PC-9 (cell line): ENCODE results near the gene WFDC5. TPM values are rescaled to one million over a fixed set of nuclear protein-coding genes. Genes with fewer than 3 reads are reported as not detected.
"Not testable (repeated sequence)": the region's sequence is repeated elsewhere in the genome, so short reads cannot be mapped to it uniquely, and the experiment has no call there.

Experiments
- BruUV-seq: library from RNA; stranded (reverse); fragments of 400-500 nt; replicated peaks from 2 replicates; lab custom pipeline; 2021; lab: Mats Ljungman, UMichigan
- CTCF ChIA-PET: fragments of 300-600 bp; sonication (Branson Sonifier 250); formaldehyde crosslinking; loops from one replicate; lab custom pipeline; 2022; ENCODE audit warnings: antibody characterized with exemption; lab: Charles Lee
- POLR2A ChIA-PET: fragments of 300-600 bp; sonication (Branson Sonifier 250); formaldehyde crosslinking; loops from one replicate; lab custom pipeline; 2022; ENCODE audit warnings: antibody characterized with exemption; ENCODE audit not compliant: unreplicated experiment; lab: Charles Lee
- DNase-seq, 2 experiments: peaks; one replicate each; pipeline versions ENCODE4 v3.0.0 to v3.0.0-alpha.2; 2015 to 2022; ENCODE audit warnings: mixed read lengths in 1 of 2
- H2AFZ ChIP-seq: fragments of 200-600 bp; sonication (generic); 2 replicates; pipeline ENCODE4 v1.8.1; 2017; ENCODE audit warnings: antibody characterized with exemption
- H3F3A ChIP-seq: fragments of 200-600 bp; sonication (generic); 2 replicates; pipeline ENCODE4 v1.8.1; 2017; ENCODE audit warnings: antibody characterized with exemption, mild to moderate bottlenecking, low read depth; ENCODE audit not compliant: insufficient read depth
- H3K27ac ChIP-seq: fragments of 200-600 bp; sonication (generic); 2 replicates; pipeline ENCODE4 v1.6.1; 2016; ENCODE audit warnings: mixed run types
- H3K27me3 ChIP-seq: fragments of 200-600 bp; sonication (generic); 2 replicates; pipeline ENCODE4 v1.6.1; 2016; ENCODE audit warnings: low read depth, mixed run types; ENCODE audit not compliant: insufficient read depth
- H3K36me3 ChIP-seq: fragments of 200-600 bp; sonication (generic); 2 replicates; pipeline ENCODE4 v1.6.1; 2016; ENCODE audit warnings: low read depth, mixed run types
- H3K4me1 ChIP-seq: fragments of 200-600 bp; sonication (generic); replicated peaks from 2 replicates; pipeline ENCODE4 v1.6.1; 2016; ENCODE audit warnings: mixed run types; ENCODE audit not compliant: insufficient read depth
- H3K4me2 ChIP-seq: fragments of 200-600 bp; sonication (generic); 2 replicates; pipeline ENCODE4 v1.6.1; 2017; ENCODE audit warnings: mixed run types
- H3K4me3 ChIP-seq: fragments of 200-600 bp; sonication (generic); 2 replicates; pipeline ENCODE4 v1.6.1; 2016; ENCODE audit warnings: mixed run types
- H3K79me2 ChIP-seq: fragments of 200-600 bp; sonication (generic); 2 replicates; pipeline ENCODE4 v1.6.1; 2017; ENCODE audit warnings: low read depth, mixed run types
- H3K9me2 ChIP-seq: fragments of 200-600 bp; sonication (generic); 2 replicates; pipeline ENCODE4 v1.8.1; 2017; ENCODE audit warnings: mild to moderate bottlenecking; ENCODE audit not compliant: insufficient read depth
- H3K9me3 ChIP-seq: fragments of 200-600 bp; sonication (generic); 2 replicates; pipeline ENCODE4 v1.8.1; 2016; ENCODE audit warnings: low read depth; ENCODE audit not compliant: insufficient read depth
- H4K20me1 ChIP-seq: fragments of 200-600 bp; sonication (generic); 2 replicates; pipeline ENCODE4 v1.8.1; 2017; ENCODE audit not compliant: insufficient read depth
- CTCF ChIP-seq: fragments of 200-600 bp; sonication (generic); conservative IDR thresholded peaks from 2 replicates; pipeline ENCODE4 v1.6.1; 2017; ENCODE audit warnings: mixed run types, antibody characterized with exemption, mild to moderate bottlenecking, moderate library complexity
- EZH2 ChIP-seq: fragments of 200-600 bp; sonication (generic); IDR thresholded peaks from 2 replicates; pipeline ENCODE4 v1.8.0; 2017; ENCODE audit warnings: antibody characterized with exemption, low read depth
- intact Hi-C: fragments of 100-400 bp; cut with micrococcal nuclease; formaldehyde crosslinking; loops from one replicate; pipeline ENCODE4 v1.10.0; 2022; ENCODE audit not compliant: unreplicated experiment
- total RNA-seq: library from RNA; stranded (reverse); gene quantifications from 2 replicates; pipeline ENCODE4 v1.2.3, GENCODE V29; 2021

WFDC5 gene
- total RNA-seq, 1 experiment from 2014 or later: not detected

DNA sequence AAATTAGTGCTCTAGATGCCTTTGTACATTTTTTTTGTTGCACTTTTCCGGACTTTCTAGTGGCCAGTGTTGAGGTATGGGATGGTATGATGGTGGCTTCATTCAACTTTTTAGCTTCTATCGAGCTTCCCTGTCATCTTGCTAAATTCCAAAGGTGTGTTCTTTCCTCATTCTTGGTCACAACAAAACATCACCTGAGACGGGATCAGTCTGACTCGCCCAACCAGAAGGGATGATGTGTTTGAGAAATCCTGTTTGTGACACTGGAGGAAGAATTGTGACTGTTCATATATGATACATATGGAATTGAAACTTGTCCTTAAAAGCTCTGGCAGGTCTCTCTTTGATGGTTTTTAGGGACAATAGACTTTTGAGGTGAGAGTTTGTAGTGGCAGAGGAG lies 47.9 kb downstream of the WFDC5 start:
- CTCF ChIA-PET: interaction anchor here (0.7 to 1.0 kb wide), 2 partner anchors 23 to 45 kb away, joined by 4 read pairs; no protein-coding TSS in a partner anchor
- no peak for TF ChIP-seq CTCF
- no peak for TF ChIP-seq EZH2
- intact Hi-C loops: loop anchor here (1.0 to 2.0 kb wide), 2 partner anchors 54 to 187 kb away; partner anchors contain the start of gene SLPI

GRCh38 chr20:45066372-45066771 lies 48.6 kb downstream of the WFDC5 start:
- intact Hi-C loops: loop anchor here (2.0 kb wide), 1 partner anchor 54 kb away; no protein-coding TSS in a partner anchor
- ChIA-PET CTCF (interaction anchor here (0.6 kb wide), 1 partner anchor 954 kb away, joined by 3 read pairs; no protein-coding TSS in a partner anchor), POLR2A (interaction anchor here (0.6 kb wide), 1 partner anchor 293 kb away, joined by 3 read pairs; no protein-coding TSS in a partner anchor)
- Histone ChIP-seq H2AFZ (no peak overlapping the region), H3K9me2 (no peaks in the 10 kb centered on the region), H3F3A (peaks cover 41% of the 10 kb centered on the region), H3K4me1 (peaks cover 35% of the 10 kb centered on the region), H4K20me1 (no peaks in the 10 kb centered on the region), H3K27me3 (no peaks in the 10 kb centered on the region), H3K79me2 (peaks cover 29% of the 10 kb centered on the region), H3K36me3 (peaks cover 11% of the 10 kb centered on the region), H3K4me2 (peak overlapping the region; percentile 41), H3K9me3 (peaks cover 16% of the 10 kb centered on the region; the same call in 1 of the 2 replicates), H3K27ac (peak overlapping the region; percentile 72), H3K4me3 (no peak overlapping the region)
- DNase-seq: no peak
- BruUV-seq: no TSS peak
- TF ChIP-seq CTCF (no peak), EZH2 (no peak)

More for the DNA sequence above, 47.9 kb downstream of the WFDC5 start:
- Histone ChIP-seq H4K20me1 (no peaks in the 10 kb centered on the region), H3K4me1 (peaks cover 35% of the 10 kb centered on the region), H3K9me2 (no peaks in the 10 kb centered on the region), H3K27ac (peak overlapping the region; percentile 72), H3F3A (peaks cover 40% of the 10 kb centered on the region), H3K27me3 (no peaks in the 10 kb centered on the region), H2AFZ (no peak overlapping the region), H3K4me3 (no peak overlapping the region), H3K4me2 (peak overlapping the region; percentile 41), H3K36me3 (peaks cover 11% of the 10 kb centered on the region), H3K9me3 (peaks cover 14% of the 10 kb centered on the region; the same call in 1 of the 2 replicates), H3K79me2 (peaks cover 27% of the 10 kb centered on the region)
- peak; percentile 51 to 91 for DNase-seq
- no TSS peak for BruUV-seq
- POLR2A ChIA-PET: interaction anchor here (0.7 kb wide), 2 partner anchors 104 to 1318 kb away, joined by 3 to 6 read pairs; no protein-coding TSS in a partner anchor

- POLR2A ChIA-PET: no interaction called here
- no peak overlapping the region for H3K4me2 ChIP-seq
- peaks cover 27% of the 10 kb centered on the region for H3K79me2 ChIP-seq
- CTCF ChIA-PET: interaction anchor here (0.6 kb wide), 1 partner anchor 237 kb away, joined by 3 read pairs; no protein-coding TSS in a partner anchor
- H3K4me3 ChIP-seq: no peak overlapping the region
- H4K20me1 ChIP-seq: no peaks in the 10 kb centered on the region
- peaks cover 11% of the 10 kb centered on the region for H3K36me3 ChIP-seq
- 0 out of 2 replicates have a peak, but pooled peaks cover 11% of the 10 kb centered on the region for H3K9me3 ChIP-seq
- DNase-seq: no peak
- no TSS peak for BruUV-seq
- H2AFZ ChIP-seq: no peak overlapping the region
- no peaks in the 10 kb centered on the region for H3K9me2 ChIP-seq
- peaks cover 37% of the 10 kb centered on the region for H3K4me1 ChIP-seq
- intact Hi-C loops: no loop called here
- peaks cover 40% of the 10 kb centered on the region for H3F3A ChIP-seq
- no peaks in the 10 kb centered on the region for H3K27me3 ChIP-seq
- TF ChIP-seq EZH2 (no peak), CTCF (no peak)
- no peak overlapping the region for H3K27ac ChIP-seq
Measured at GRCh38 chr20:45064812-45065211, 50.2 kb downstream of the WFDC5 start.

- DNase-seq, intact Hi-C loops, H4K20me1 ChIP-seq, H3K4me2 ChIP-seq, H3K36me3 ChIP-seq, H3K27me3 ChIP-seq, POLR2A ChIA-PET, H3K9me2 ChIP-seq, H3K27ac ChIP-seq, CTCF ChIA-PET, H2AFZ ChIP-seq, H3K4me3 ChIP-seq, BruUV-seq: not testable (repeated sequence)
- Histone ChIP-seq H3F3A (peaks cover 36% of the 10 kb centered on the region), H3K79me2 (peaks cover 14% of the 10 kb centered on the region), H3K4me1 (peaks cover 37% of the 10 kb centered on the region), H3K9me3 (0 out of 2 replicates have a peak, but pooled peaks cover 11% of the 10 kb centered on the region)
Measured at GRCh38 chr20:45063107-45063506, 51.9 kb downstream of the WFDC5 start.
